NOMO-1 treated with DMSO at 0.1 percent for 48 hours (cell line): ENCODE results near the gene BLACAT1.

Source experiments
- DNase-seq: peaks from one replicate; lab custom pipeline; 2025; ENCODE audit not compliant: unreplicated experiment; lab: John Stamatoyannopoulos, UW

BLACAT1 gene

DNA sequence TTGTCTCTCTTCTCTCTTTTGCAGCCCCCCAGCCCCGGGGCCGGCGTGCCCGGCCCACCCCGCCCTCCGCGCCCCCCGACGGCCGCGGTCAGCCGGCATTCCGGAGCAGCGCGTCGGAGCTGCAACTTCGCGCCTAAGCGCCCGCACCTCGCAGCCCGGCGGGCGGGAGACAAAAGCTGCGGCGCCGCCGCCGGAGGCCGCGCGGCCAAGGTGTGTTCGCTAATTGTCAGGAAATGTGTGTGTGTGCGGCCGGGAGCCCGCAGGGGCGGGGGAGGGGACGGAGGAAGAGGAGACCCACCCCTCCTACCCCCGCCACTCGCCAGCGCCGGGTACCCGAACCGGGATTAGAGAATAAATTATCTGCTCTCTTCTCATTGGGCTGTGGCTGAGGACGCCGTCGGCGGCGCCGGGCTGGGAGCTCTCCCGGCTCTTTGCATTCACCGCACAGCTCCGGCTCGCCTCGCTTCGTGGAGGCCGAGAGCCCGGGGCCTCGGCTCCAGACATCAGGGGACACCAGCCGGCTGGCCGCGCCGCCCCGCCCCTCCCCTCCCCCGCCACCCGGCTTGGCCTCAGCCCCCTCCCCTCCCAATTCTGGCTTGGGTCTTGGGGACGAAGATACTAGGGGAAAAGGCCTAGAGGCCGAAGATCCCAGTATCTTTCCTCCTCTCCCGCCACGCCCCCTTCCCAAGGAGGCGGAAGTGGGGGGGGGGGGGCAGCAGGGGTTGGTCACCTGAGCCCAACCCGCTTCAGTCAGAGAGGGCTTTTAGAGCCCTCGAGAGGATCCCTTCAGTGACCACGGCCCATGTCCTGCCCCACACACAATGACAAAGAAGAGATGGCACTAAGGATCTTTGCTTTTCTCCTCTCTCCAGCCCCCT lies 1.3 kb upstream of the BLACAT1 start:
- no peak for DNase-seq

- no peak for DNase-seq
These were observed 580 bp upstream of the BLACAT1 start for GRCh38 chr1:205456383-205456867.

DNA sequence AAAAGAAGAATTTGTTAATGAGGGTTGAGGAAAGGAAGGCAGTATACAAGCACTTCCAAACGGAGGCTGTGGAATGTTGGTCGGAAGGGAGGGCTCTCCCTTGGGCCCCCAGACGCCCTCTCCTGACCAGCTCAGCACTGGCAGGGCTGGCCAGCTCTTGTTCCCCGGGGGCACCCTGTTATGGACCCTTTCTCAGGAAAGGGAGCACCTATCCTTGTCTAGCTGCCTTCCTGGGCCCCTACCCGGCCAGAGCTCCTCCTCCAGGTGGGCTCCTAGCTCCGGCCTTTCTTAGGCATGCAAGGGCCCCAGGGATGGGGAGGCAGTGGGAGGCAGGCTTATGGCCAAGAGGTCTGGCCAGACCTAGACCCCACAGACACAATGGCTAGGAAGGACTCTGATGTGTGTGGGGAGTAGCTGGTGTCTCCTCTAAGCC lies 926 bp downstream of the BLACAT1 start:
- no peak for DNase-seq

DNA sequence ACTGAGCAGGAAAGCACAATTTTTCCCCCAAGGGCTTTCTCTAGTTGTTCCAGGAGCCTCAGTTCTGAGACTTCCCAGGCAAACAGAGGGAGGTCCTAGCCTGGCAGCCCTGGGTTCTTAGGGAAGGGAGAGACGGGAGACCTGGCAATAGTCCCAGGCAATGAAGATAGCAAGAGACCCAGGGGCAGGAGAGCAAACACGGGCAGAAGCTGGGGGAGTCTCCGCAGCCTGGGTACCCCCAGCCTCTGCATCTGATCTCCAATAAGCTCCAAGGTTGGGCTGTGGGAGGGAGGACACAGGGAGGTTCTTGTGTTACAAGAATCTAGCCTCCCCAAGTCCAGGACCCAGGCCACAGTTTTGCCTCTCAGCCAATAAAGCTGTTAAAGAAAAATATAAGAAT lies 2.4 kb downstream of the BLACAT1 start:
- DNase-seq, result no peak

DNA sequence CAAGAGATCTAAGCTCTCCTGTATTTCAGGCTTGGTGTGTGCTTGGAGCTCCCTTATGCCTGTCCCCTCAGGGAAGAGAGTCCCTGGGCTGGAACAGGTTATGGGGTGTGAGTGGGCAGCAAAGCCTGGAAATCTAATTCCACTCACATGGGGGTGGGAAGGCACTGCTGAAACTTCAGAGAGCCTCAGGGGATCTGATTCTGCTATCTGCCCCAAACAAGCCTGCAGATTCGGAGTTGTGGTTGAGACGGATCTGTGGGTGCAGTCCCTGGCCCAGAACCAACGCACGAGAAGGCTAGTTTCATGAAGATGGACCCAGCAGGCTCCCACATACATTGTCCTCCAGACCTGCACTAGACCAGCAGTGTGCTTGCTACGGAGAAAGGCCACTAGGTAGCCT lies 2.9 kb downstream of the BLACAT1 start:
- DNase-seq, result no peak

GRCh38 chr1:205452364-205452763 lies 3.5 kb downstream of the BLACAT1 start:
- no peak for DNase-seq

DNA sequence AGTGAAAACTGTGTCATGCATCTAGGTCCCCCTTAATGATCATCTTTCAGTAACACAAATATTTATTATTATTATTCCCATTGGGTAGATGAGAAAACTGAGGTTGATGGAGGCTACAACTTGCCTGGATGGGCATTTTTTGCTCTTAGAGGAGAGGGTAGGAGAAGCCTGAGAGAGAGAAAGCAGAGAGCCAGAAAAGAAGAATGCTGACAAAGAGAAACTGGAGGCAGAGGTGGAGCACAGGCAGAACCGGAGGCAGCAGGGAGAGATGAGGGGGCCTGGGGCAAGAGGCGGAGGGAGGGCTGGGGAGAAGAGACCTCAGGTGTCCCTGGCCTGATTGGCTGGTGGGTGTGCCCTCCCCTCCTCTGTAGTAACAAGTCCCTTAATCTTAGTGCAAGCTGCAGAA lies 4.1 kb downstream of the BLACAT1 start:
- no peak for DNase-seq

DNA sequence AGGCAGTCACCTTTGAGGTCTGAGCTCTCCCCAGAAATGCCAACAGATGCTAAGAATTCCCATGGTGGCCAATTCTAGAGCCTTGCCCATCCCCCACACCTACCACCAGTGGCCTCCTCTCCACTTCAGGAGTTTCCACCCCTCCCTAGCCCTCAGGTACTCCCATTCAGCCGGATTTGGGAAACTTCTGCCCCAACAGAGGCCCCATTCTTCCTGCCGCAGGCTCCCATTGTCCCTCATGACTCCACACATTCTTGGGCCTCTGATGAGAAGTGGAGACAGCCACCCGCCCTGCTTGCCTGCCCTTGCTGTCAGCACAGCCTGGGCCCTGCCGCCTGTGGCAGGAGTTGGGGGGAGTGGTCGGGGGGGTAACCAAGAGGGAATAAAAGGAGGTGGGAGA lies 4.6 kb downstream of the BLACAT1 start:
- DNase-seq, result no peak

DNA sequence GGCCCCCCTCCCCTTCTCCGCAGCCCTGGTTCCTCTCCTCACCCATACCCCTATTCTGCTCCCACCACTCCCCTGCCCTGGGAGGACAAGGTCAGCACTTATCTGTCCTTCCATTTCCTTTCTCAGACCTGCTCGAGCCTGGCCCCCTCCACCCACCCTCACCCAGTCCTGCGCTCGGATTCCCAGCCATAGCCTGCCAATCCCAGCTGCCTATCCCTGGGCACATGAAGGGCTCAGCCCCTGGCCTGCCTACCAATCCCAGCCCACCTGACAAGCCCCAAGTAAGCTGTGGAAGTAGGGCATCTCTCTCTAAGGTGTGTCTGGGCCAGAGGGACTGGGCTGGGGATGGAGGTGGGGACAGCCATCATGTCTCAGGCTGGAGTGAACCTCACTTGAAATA lies 5.4 kb downstream of the BLACAT1 start:
- DNase-seq, result no peak

- no peak for DNase-seq
These were observed 5.9 kb downstream of the BLACAT1 start for GRCh38 chr1:205449750-205450443.

- DNase-seq, result no peak
These were observed 6.5 kb downstream of the BLACAT1 start for GRCh38 chr1:205449254-205449749.

DNA sequence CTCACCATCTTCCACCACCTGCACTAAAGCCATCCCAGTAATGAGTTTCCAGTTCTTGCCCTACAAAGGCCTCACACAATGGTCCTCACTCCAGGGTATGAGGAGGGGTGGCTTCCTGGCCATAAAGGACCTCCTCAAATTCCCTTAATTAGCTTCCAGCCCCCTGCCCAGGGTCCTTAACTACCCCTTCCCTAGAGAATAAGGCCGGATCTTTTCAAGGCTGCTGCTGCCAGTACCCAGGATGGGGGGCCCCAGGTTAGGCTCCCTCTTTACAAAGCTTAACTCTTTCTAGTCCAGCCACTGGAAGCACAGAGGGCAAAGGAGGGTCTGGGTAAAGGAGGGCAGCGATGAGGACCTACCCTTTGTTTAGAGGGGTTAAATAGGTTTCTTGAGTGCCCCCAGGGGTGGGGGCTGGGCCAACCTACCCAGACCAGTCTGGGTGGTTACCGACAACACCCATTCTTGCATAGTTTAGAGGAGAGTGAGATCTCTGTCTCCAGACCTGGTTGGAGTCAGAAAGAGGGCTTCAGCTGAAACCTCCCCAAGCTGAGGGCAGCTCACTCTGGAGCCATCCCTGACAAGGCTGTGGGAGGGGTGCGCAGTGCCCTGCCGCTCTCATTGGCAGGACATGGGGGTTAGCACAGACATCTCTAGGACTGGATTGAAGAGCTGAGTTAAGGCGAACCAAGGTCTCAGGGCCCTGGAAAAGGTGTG lies 7.1 kb downstream of the BLACAT1 start:
- DNase-seq, result no peak

DNA sequence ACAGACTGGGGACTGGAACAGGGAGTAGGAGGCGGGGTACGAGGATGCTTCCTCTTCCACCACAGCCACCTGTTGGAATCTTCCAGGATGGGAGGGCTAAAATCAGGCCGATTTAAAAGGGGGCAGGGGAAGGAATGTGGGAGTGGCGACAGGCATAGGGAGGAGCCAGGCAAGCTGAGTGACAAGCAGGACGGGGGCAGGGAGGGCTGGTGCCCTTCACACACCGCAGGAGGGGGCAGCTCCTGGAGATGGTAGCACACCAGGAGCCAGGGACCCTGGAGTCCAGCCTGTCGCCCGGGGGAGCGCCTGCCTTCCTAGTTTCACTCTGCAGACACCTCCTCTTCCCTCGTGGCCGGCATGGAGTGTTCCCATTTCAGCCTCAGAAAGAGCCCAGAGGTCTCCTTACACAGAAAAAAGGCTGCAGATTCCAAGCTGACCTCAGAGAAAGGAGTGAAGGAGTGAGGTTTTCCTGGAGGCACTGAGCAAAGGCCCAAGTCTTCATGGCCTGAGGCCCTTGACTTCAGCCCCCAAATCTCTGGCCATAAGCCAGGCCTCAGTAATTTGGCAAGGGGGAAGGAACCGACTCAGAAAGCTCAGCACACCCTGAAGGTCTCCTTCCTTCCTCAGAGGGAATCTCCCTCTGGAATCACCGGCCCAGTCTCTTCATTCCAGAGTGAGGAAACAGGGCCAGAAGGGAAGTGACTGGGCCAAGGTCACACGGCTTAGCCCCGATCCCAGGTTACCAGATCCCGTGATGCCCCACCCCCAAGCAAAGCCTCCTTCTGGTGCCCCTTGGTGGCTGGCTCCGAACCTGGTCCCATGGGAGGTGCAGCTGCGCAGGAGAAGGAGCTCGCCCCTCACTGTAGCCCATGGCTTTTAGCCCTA lies 8.1 kb downstream of the BLACAT1 start:
- DNase-seq, result no peak

GRCh38 chr1:205446828-205447227 lies 9.0 kb downstream of the BLACAT1 start:
- no peak for DNase-seq

DNA sequence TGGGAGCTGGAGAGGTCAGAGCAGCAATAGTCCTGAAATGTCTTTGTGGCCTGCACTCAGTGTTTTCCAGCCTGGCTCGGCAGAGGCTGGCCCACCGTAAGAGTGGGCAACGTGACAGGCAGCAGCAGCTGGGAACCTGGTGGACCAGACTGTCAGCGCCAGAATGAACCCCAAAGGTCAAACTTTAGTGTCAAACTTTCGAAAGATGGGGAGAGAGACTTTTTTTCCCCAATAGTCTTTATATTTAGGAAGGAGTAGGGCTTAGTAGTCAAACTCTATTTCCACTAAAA lies 10.3 kb downstream of the BLACAT1 start:
- DNase-seq, result no peak

DNA sequence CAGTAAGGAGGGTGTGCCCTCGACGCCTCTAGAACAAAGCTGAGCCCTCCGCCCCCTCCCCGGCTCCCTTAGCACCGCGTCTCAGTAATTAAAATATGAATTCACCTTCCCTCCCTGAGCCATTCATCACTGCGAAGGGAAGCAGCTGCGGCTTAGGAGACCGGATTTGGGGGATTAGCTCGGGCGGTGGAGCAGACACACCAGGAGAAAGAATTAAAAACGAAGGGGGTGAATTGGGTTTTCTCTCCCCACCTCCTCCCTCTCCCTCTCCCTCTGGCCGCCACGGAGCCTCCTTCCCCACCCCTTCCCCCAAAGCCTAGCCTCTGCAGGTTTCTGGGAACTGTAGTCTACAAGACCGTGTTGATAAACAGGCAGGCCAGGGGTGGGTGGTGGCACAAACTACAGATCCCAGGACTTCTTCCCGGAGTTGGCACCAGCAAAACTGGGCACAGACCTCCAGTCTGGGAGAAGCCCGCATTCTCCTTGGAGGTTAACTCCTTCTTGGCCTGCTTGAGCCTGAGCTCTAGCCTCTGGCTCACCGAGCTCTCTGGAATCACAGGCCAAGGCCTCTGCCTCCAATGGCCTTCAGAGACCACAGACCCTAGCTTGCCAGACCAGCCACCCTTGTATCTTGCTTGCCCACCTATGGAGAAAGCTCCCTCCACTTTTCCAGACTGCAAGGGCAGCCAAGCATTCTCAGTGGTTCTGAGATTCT lies 10.8 kb downstream of the BLACAT1 start:
- DNase-seq, result no peak

DNA sequence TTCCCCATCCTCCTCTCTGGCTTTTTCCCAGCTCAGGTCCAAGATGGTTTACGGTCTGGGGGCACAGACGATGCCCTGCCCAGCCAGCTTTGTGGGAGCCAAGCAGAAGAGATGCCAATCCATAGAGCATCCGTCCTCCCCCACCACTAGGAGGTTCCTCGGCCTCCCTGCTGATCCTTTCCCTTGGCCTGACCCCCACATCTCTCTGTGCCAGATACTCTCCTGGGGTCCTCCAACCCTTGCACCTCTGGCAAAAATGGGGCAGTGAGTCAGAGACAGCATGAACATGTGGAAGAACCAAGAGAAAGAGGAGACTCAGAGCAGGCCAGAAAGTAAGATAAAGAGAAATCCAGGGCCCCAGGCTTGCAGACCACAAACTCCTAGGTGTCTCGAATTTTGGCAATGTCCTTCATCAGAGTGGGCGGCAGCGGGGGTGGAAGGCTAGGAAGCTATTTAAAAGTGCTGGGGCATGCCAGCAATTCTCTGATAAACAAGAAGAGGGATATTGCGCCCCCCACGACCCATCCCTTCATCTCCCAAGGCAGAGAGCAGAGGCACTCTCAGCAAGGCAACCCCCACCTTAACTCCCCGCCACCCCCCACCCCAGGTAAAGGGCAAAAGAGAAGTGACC lies 11.4 kb downstream of the BLACAT1 start:
- no peak for DNase-seq

GRCh38 chr1:205443585-205444299 lies 12.1 kb downstream of the BLACAT1 start:
- no peak for DNase-seq
